DMS 273 treated with DMSO at 0.1 percent for 48 hours (cell line): Measurements from ENCODE around the gene AP1M1.
A peak's percentile ranks its signal among the peaks of the same experiment; 100 is the strongest.

Source experiments
- DNase-seq: peaks from one replicate; lab custom pipeline; 2025; lab: John Stamatoyannopoulos, UW

The AP1M1 gene

GRCh38 chr19:16232568-16232967 is 34.9 kb downstream of the AP1M1 start:
- no peak for DNase-seq

- DNase-seq, result no peak
Observed at GRCh38 chr19:16233081-16233776, 35.5 kb downstream of the AP1M1 start.

- DNase-seq, result no peak
Observed at GRCh38 chr19:16233836-16234551, 36.3 kb downstream of the AP1M1 start.

- no peak for DNase-seq
Observed at GRCh38 chr19:16234552-16235445, 37.1 kb downstream of the AP1M1 start.

- DNase-seq, result no peak
Observed at GRCh38 chr19:16235811-16236652, 38.3 kb downstream of the AP1M1 start.

GRCh38 chr19:16244091-16244490 is 46.4 kb downstream of the AP1M1 start:
- no peak for DNase-seq

GRCh38 chr19:16247353-16248182 is 49.9 kb downstream of the AP1M1 start:
- peak; percentile 12 for DNase-seq

- no peak for DNase-seq
Observed at GRCh38 chr19:16248380-16249023, 50.8 kb downstream of the AP1M1 start.

- DNase-seq, result no peak
Observed at GRCh38 chr19:16249826-16250404, 52.2 kb downstream of the AP1M1 start.

- DNase-seq, result no peak
Observed at GRCh38 chr19:16252459-16253205, 54.9 kb downstream of the AP1M1 start.

GRCh38 chr19:16254851-16255408 is 57.2 kb downstream of the AP1M1 start:
- no peak for DNase-seq

GRCh38 chr19:16257509-16258002 is 59.8 kb downstream of the AP1M1 start:
- DNase-seq, result no peak

GRCh38 chr19:16258440-16258903 is 60.8 kb downstream of the AP1M1 start:
- no peak for DNase-seq

GRCh38 chr19:16259385-16260159 is 61.9 kb downstream of the AP1M1 start:
- DNase-seq, result no peak

- no peak for DNase-seq
Observed at GRCh38 chr19:16260160-16260811, 62.6 kb downstream of the AP1M1 start.

- no peak for DNase-seq
Observed at GRCh38 chr19:16260812-16261161, 63.1 kb downstream of the AP1M1 start.
